ENCODE data around the gene PLXNA1.

PLXNA1 gene

GRCh38 chr3:127002195-127003174 lies 19.6 kb downstream of the PLXNA1 start:
- Histone ChIP-seq H3K4me2 (ENCODE audit: low read length) (no peak overlapping the region), H3K9me3 (ENCODE audit: insufficient read depth, low read length) (no peaks in the 10 kb centered on the region), H3K4me1 (ENCODE audit: low read length) (no peaks in the 10 kb centered on the region), H4K20me1 (ENCODE audit: insufficient read depth, low read length) (peaks cover 20% of the 10 kb centered on the region), H3K27me3 (ENCODE audit: low read depth, low read length) (no peaks in the 10 kb centered on the region), H3K36me3 (replicated peaks; ENCODE audit: low read depth, low read length) (no peaks in the 10 kb centered on the region), H3K9ac (ENCODE audit: low read length) (no peak overlapping the region), H3K27ac (ENCODE audit: low read length) (no peak overlapping the region), H2AFZ (ENCODE audit: low read depth, low read length) (no peak overlapping the region), H3K79me2 (ENCODE audit: low read length) (no peaks in the 10 kb centered on the region), H3K4me3 (ENCODE audit: low read length) (no peak overlapping the region)
- TF ChIP-seq EZH2phosphoT487 (IDR thresholded peaks at IDR 0.05; ENCODE audit: low read depth), result no peak
- TF ChIP-seq CTCF (IDR thresholded peaks at IDR 0.05; ENCODE audit: low read depth, low read length), result no peak

GRCh38 chr3:127003175-127003555 lies 20.2 kb downstream of the PLXNA1 start:
- Histone ChIP-seq H3K9me3 (ENCODE audit: insufficient read depth, low read length) (no peaks in the 10 kb centered on the region), H2AFZ (ENCODE audit: low read depth, low read length) (no peak overlapping the region), H3K9ac (ENCODE audit: low read length) (no peak overlapping the region), H3K4me2 (ENCODE audit: low read length) (no peak overlapping the region), H3K27me3 (ENCODE audit: low read depth, low read length) (no peaks in the 10 kb centered on the region), H3K36me3 (replicated peaks; ENCODE audit: low read depth, low read length) (no peaks in the 10 kb centered on the region), H3K27ac (ENCODE audit: low read length) (no peak overlapping the region), H3K4me3 (ENCODE audit: low read length) (no peak overlapping the region), H4K20me1 (ENCODE audit: insufficient read depth, low read length) (peaks cover 13% of the 10 kb centered on the region; the same call in 1 of the 2 replicates), H3K79me2 (ENCODE audit: low read length) (no peaks in the 10 kb centered on the region), H3K4me1 (ENCODE audit: low read length) (no peaks in the 10 kb centered on the region)
- TF ChIP-seq CTCF (IDR thresholded peaks at IDR 0.05; ENCODE audit: low read depth, low read length), result no peak

- Histone ChIP-seq H3K9me3 (ENCODE audit: insufficient read depth, low read length) (no peaks in the 10 kb centered on the region), H2AFZ (ENCODE audit: low read depth, low read length) (no peak overlapping the region), H3K4me3 (ENCODE audit: low read length) (no peak overlapping the region), H3K9ac (ENCODE audit: low read length) (no peak overlapping the region), H3K27ac (ENCODE audit: low read length) (no peak overlapping the region), H3K36me3 (replicated peaks; ENCODE audit: low read depth, low read length) (no peaks in the 10 kb centered on the region), H4K20me1 (ENCODE audit: insufficient read depth, low read length) (peaks cover 8% of the 10 kb centered on the region; the same call in 1 of the 2 replicates), H3K4me2 (ENCODE audit: low read length) (no peak overlapping the region), H3K79me2 (ENCODE audit: low read length) (no peaks in the 10 kb centered on the region), H3K4me1 (ENCODE audit: low read length) (no peaks in the 10 kb centered on the region), H3K27me3 (ENCODE audit: low read depth, low read length) (no peaks in the 10 kb centered on the region)
- TF ChIP-seq EZH2phosphoT487 (IDR thresholded peaks at IDR 0.05; ENCODE audit: low read depth), result no peak
- no peak for TF ChIP-seq CTCF (IDR thresholded peaks at IDR 0.05; ENCODE audit: low read depth, low read length)
These were observed 20.8 kb downstream of the PLXNA1 start for GRCh38 chr3:127003601-127004280.
